ENCODE data around the gene NKX1-1. TPM values are rescaled to one million over a fixed set of nuclear protein-coding genes. Genes with fewer than 3 reads are reported as not detected.

Gene NKX1-1
- total RNA-seq, 1 donor from 2014 or later, result not detected

DNA sequence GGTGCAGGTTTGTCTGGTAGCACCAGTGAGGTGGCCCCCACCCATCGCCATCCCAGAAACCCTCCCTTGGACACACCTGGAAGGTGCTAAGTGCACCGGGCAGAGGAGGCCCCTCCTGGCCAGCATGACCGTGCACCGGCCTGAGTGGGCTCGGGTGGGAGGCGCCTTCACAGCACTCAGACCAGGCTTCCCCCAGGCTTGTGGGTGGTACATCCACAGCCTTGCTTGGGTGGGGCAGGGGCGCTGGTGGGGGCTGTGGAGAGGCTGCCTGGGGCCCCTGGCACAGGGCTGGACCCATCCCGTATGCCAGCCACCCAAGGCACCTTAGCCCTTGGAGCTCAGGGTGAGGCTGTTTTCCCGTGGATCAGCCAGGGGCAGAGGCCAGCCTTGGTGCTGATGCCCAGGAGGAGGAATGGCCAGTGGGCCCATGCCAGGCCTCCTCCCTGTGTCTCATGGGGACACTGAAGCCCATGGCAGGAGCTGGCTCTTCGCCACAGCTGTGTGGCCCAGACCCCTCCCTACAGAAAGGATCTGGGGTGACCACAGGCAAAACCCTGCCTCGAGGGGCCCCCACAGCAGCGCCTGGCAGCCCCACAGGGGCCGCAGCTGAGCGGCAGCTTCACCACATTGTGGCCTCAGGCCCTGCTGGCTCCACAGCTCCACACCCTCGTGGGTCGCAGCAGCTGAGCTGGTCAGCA is 21.4 kb downstream of the NKX1-1 start:
- no peak for DNase-seq (ENCODE audit: low spot score)
- no peak overlapping the region for H3K27ac ChIP-seq

DNA sequence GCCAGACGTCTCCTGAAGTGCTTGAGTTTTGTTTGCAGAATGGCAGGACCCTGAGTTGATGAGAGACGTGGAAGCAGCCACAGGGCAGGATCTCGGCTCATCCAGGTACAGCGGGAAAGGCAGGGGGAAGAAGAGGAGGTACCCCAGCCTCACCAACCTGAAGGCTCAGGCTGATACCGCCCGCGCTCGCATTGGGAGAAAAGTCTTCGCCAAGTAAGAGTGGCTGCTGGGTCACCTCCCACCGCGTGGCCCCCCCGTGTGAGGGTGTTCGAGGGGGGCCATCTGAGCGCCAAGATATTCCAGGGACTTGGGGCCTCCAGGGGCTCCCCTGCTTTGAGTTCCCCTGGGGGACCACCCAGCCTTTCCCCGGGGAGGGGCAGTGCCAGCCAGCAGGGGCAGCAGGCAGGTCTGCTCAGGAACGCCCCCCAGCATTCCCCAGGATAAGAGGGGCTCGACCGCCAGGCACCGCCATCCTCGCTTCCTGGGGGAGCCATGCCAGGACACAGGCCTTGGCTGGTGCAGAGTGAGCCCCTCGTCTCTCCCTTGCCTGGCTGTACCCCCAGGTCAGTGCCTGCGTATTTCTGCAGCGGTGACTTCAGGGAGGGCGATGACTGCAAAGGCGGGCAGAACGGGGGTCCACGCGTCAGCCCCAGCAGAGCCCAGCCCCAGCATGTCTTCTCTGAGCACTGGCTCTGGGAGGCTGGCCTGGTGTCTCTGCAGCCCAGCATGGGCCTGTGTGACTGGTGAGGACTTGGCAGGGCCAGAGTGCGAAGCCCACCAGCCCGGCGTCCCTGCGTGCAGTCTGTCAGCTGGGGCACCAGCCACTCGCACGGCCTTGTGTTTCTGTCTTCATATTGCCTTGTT is 22.3 kb downstream of the NKX1-1 start:
- Histone ChIP-seq H3K4me3 (no peak overlapping the region), H3K27ac (no peak overlapping the region), H3F3A (ENCODE audit: low read depth) (peaks cover 11% of the 10 kb centered on the region), H3K79me2 (ENCODE audit: low read depth) (no peaks in the 10 kb centered on the region), H3K27me3 (no peaks in the 10 kb centered on the region), H3K4me1 (peaks cover 11% of the 10 kb centered on the region), H2AFZ (replicated peaks) (no peak overlapping the region), H4K20me1 (ENCODE audit: low read depth) (no peaks in the 10 kb centered on the region), H3K36me3 (no peaks in the 10 kb centered on the region), H3K9ac (no peak overlapping the region), H3K4me2 (no peak overlapping the region), H3K9me3 (ENCODE audit: low read depth) (peaks cover 8% of the 10 kb centered on the region)
- H3K27me3 Mint-ChIP-seq (ENCODE audit: insufficient read depth, low read depth), result peaks cover 2% of the 10 kb centered on the region
- peaks cover 8% of the 10 kb centered on the region for H3K4me1 Mint-ChIP-seq
- no peak overlapping the region for H3K4me3 Mint-ChIP-seq
- no peak overlapping the region for H3K27ac Mint-ChIP-seq
- DNase-seq (ENCODE audit: low spot score), result no peak
- H3K9me3 Mint-ChIP-seq, result peaks cover 5% of the 10 kb centered on the region
- TF ChIP-seq EZH2phosphoT487 (IDR thresholded peaks at IDR 0.05) (no peak), EZH2 (IDR thresholded peaks at IDR 0.05) (no peak)
- TF ChIP-seq, protein P1, sequence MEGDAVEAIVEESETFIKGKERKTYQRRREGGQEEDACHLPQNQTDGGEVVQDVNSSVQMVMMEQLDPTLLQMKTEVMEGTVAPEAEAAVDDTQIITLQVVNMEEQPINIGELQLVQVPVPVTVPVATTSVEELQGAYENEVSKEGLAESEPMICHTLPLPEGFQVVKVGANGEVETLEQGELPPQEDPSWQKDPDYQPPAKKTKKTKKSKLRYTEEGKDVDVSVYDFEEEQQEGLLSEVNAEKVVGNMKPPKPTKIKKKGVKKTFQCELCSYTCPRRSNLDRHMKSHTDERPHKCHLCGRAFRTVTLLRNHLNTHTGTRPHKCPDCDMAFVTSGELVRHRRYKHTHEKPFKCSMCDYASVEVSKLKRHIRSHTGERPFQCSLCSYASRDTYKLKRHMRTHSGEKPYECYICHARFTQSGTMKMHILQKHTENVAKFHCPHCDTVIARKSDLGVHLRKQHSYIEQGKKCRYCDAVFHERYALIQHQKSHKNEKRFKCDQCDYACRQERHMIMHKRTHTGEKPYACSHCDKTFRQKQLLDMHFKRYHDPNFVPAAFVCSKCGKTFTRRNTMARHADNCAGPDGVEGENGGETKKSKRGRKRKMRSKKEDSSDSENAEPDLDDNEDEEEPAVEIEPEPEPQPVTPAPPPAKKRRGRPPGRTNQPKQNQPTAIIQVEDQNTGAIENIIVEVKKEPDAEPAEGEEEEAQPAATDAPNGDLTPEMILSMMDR (IDR thresholded peaks at IDR 0.05), result no peak
- peaks cover 18% of the 10 kb centered on the region for H3K36me3 Mint-ChIP-seq

More for the DNA sequence above, 21.4 kb downstream of the NKX1-1 start:
- Histone ChIP-seq H3K4me3 (no peak overlapping the region), H3K27me3 (no peaks in the 10 kb centered on the region), H2AFZ (replicated peaks) (no peak overlapping the region), H4K20me1 (ENCODE audit: low read depth) (no peaks in the 10 kb centered on the region), H3K4me1 (peaks cover 11% of the 10 kb centered on the region), H3K79me2 (ENCODE audit: low read depth) (no peaks in the 10 kb centered on the region), H3K36me3 (no peaks in the 10 kb centered on the region), H3K9me3 (ENCODE audit: low read depth) (peaks cover 12% of the 10 kb centered on the region), H3F3A (ENCODE audit: low read depth) (peaks cover 11% of the 10 kb centered on the region), H3K4me2 (no peak overlapping the region), H3K9ac (no peak overlapping the region)
- no peak overlapping the region for H3K4me3 Mint-ChIP-seq
- H3K27ac Mint-ChIP-seq, result no peak overlapping the region
- TF ChIP-seq EZH2 (IDR thresholded peaks at IDR 0.05), result no peak
- peaks cover 2% of the 10 kb centered on the region for H3K27me3 Mint-ChIP-seq (ENCODE audit: insufficient read depth, low read depth)
- H3K4me1 Mint-ChIP-seq, result peaks cover 8% of the 10 kb centered on the region
- peaks cover 21% of the 10 kb centered on the region for H3K36me3 Mint-ChIP-seq
- peaks cover 6% of the 10 kb centered on the region for H3K9me3 Mint-ChIP-seq

DNA sequence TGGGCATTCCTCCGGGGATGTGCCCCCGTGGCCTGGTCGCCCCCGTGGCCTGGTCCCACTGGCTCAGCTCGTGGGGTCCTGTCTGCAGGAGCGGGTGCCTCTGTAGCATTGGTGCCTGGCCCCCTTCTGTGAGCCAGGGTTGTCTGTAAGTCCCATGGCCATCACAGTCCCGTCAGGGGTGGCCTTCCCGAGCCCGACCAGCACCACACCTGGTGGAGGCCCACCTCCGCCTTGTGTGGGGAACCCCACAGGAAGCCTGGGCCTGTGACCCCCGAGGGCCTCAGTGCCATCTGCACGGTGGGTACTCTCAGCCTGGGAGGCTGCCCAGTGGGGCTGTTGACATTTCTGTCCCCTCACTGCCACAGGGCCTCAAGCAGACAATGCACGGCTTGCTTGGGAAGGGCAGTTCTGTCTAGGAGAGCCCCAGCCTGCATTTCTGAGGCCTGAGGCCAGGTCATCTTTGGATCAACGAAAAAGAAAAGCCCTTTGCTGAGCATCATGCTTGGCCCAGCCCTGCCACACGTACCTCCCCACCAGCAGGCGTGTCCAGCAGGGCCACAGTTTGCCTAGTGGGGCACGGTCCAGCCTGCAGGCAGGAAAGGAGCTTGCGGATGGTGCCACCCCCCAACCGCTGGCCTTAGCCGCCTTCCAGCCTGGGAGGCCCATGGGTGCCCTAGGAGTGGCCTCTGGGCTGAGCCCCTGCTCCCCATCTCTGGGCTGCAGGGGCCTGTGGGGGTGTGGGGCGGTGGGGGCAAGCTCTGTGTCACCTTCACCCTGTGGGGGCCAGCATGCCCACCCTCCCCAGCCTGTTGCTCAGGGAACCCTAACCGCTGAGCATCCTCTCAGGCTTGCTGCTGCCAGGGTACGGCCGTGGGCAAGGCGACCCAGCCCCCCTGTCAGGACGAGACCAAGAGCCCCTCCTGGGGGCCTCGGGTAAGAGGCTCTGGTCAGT is 23.2 kb downstream of the NKX1-1 start:
- H3K27ac ChIP-seq, result peak overlapping the region; percentile 87
- no peak overlapping the region for H2AFZ ChIP-seq (replicated peaks)
- H3F3A ChIP-seq (ENCODE audit: low read depth), result peaks cover 11% of the 10 kb centered on the region
- Mint-ChIP-seq H3K9me3 (no peaks in the 10 kb centered on the region), H3K4me1 (peaks cover 8% of the 10 kb centered on the region), H3K27ac (no peak overlapping the region), H3K27me3 (ENCODE audit: insufficient read depth, low read depth) (peaks cover 2% of the 10 kb centered on the region), H3K36me3 (peaks cover 11% of the 10 kb centered on the region), H3K4me3 (no peak overlapping the region)
- H3K9me3 ChIP-seq (ENCODE audit: low read depth), result no peaks in the 10 kb centered on the region
- H4K20me1 ChIP-seq (ENCODE audit: low read depth), result no peaks in the 10 kb centered on the region
- no peaks in the 10 kb centered on the region for H3K36me3 ChIP-seq
- no peaks in the 10 kb centered on the region for H3K79me2 ChIP-seq (ENCODE audit: low read depth)
- no peak overlapping the region for H3K9ac ChIP-seq
- DNase-seq (ENCODE audit: low spot score), result no peak
- H3K4me1 ChIP-seq, result peaks cover 11% of the 10 kb centered on the region
- H3K4me3 ChIP-seq, result no peak overlapping the region
- H3K27me3 ChIP-seq, result no peaks in the 10 kb centered on the region
- no peak overlapping the region for H3K4me2 ChIP-seq
- TF ChIP-seq EZH2 (IDR thresholded peaks at IDR 0.05), result no peak
- no peak for TF ChIP-seq EZH2phosphoT487 (IDR thresholded peaks at IDR 0.05)
- TF ChIP-seq, protein P1 (IDR thresholded peaks at IDR 0.05), result no peak

All from neural progenitor cell (in vitro differentiated cells).